ENCODE data around the gene NFIB.

NFIB gene

GRCh38 chr9:14139287-14139686, 174.7 kb downstream of the NFIB start:
- DNase-seq, result no peak

GRCh38 chr9:14136646-14137370, 177.1 kb downstream of the NFIB start:
- DNase-seq, result no peak

- no peak for DNase-seq
These were observed 177.8 kb downstream of the NFIB start for GRCh38 chr9:14136047-14136635.

GRCh38 chr9:14135421-14135820, 178.5 kb downstream of the NFIB start:
- DNase-seq, result no peak

GRCh38 chr9:14133394-14133793, 180.5 kb downstream of the NFIB start:
- no peak for DNase-seq

GRCh38 chr9:14132775-14133174, 181.2 kb downstream of the NFIB start:
- DNase-seq, result no peak

GRCh38 chr9:14131356-14132088, 182.4 kb downstream of the NFIB start:
- no peak for DNase-seq

- no peak for DNase-seq
These were observed 186.3 kb downstream of the NFIB start for GRCh38 chr9:14127656-14128055.

GRCh38 chr9:14119694-14120514, 194.0 kb downstream of the NFIB start:
- no peak for DNase-seq

GRCh38 chr9:14112226-14112625, 201.7 kb downstream of the NFIB start:
- DNase-seq, result no peak

GRCh38 chr9:14111696-14112095, 202.2 kb downstream of the NFIB start:
- DNase-seq, result no peak

- DNase-seq, result no peak
These were observed 206.0 kb downstream of the NFIB start for GRCh38 chr9:14107977-14108376.

GRCh38 chr9:14107495-14107894, 206.4 kb downstream of the NFIB start:
- DNase-seq, result no peak

- DNase-seq, result no peak
These were observed 207.2 kb downstream of the NFIB start for GRCh38 chr9:14106699-14107098.

GRCh38 chr9:14104496-14104895, 209.4 kb downstream of the NFIB start:
- DNase-seq, result no peak

GRCh38 chr9:14103115-14103514, 210.8 kb downstream of the NFIB start:
- no peak for DNase-seq

GRCh38 chr9:14099737-14100136, 214.2 kb downstream of the NFIB start:
- no peak for DNase-seq

- DNase-seq, result no peak
These were observed 215.3 kb downstream of the NFIB start for GRCh38 chr9:14098486-14099180.

- DNase-seq, result no peak
These were observed 216.1 kb downstream of the NFIB start for GRCh38 chr9:14097666-14098415.

GRCh38 chr9:14097215-14097614, 216.7 kb downstream of the NFIB start:
- DNase-seq, result no peak

- no peak for DNase-seq
These were observed 217.6 kb downstream of the NFIB start for GRCh38 chr9:14096258-14096922.
